NCI-H345 treated with DMSO at 0.1 percent for 48 hours (cell line): Measurements from ENCODE around the gene LOXL4.

Experiments
- DNase-seq: peaks from one replicate; lab custom pipeline; 2025; ENCODE audit not compliant: unreplicated experiment; lab: John Stamatoyannopoulos, UW

The LOXL4 gene

DNA sequence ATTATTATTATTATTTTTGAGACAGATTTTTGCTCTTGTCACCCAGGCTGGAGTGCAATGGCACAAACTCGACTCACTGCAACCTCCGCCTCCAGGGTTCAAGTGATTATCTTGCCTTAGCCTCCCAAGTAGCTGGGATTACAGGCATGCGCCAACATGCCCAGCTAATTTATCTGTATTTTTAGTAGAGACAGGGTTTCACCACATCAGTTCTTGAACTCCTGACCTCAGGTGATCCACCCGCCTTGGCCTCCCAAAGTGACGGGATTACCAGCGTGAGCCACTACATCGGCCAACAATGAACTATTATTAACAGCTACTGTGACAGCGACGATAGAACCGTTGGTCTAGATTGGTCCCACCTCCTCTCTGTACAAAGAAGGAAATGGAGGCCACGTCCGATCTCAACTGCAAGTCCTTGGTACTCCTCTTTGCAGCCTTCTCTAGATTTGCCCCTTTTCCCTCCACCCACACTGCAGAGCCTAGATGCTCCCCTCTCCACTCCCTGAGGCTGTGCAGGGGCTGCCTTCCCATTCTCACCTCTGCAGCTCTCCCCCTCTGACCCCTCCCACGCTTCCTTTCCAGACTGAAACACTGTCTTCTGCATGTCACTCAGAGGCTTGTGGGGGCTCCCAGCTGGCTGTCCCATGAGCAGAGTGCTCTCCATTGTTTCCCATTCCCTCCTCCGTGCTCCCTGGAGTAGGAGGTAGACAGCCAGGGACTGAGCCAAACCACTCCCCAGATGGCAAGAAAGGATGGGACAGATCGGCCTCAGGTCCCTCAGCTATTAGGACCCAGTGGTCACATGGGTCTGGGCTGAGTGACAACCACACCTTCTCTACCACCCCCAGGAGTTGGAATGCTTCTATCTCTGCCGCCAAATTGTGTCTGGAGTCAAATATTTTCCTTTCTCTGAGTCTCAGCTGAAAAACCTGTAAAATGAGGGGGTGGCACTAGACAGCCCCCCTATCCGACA lies 2.3 kb downstream of the LOXL4 start:
- no peak for DNase-seq

DNA sequence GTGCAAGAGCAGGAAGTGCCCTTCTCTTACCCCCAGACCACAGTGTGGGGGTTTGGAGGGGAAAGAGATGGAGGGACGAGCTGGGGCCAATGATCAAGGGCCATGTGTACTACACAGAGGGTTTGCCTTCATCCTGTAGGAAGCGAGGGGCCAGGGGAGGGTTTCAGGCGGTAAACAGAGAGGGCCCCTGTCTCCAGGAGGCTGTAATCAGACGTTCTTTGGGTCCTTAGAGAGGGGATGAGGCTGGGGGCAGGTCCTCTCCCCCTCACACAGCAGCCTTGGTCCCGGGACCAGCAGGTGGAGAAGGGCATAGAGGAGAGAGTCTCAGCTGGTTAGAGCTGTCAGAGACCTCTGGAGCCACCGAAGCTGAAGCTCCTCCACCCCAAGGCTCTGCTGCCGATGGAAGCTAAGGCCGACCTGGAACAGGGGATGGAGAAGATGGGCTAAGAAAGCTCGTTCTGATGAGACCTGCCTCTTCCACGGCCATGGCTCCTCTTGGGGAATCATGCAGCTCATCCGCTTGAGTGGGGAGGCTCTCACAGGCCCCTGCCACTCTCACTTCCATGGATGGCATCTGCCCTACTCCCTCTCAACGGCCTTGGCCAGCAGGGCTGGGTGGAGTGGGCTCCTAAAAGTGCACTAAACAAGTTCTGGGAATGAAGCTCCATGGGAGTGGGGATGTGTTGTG lies 3.5 kb downstream of the LOXL4 start:
- no peak for DNase-seq

DNA sequence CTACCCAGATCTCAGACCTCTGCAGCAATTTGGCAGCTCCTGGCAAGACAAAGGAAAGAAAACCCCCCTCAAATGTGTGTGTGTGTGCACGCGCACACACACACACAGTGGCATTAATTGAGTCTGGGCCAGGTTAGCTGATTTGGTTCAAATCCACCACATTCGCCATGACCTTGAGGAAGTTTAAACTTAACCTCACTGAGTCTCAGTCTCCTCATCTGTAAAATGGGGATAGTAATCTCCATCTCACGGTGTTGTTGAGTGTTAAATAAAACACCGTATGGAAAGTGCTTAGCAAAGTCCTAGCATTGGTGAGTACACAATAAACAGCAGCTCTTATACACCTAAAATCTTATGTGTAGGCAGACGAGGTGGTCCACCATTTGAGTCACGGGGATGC lies 4.9 kb downstream of the LOXL4 start:
- DNase-seq: no peak

DNA sequence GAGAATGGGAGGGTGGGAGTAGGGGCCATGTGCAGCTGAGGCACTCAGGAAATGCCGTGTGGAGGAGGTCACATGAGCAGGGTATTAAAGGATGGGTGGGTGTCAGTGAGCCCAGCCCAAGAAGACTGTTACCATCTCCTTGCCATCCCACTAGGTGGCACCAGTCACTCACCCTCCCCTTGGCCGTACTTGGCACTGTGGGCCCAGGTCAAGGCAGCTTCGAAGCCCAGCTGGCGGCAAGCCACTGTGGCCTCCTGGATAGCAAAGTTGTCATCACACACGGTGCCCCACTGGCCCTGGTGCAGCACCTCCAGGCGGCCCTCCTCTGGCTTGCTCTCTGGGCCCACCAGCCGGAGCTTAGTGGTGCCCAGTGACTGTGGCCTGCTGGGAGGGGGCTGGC lies 5.4 kb downstream of the LOXL4 start:
- no peak for DNase-seq

DNA sequence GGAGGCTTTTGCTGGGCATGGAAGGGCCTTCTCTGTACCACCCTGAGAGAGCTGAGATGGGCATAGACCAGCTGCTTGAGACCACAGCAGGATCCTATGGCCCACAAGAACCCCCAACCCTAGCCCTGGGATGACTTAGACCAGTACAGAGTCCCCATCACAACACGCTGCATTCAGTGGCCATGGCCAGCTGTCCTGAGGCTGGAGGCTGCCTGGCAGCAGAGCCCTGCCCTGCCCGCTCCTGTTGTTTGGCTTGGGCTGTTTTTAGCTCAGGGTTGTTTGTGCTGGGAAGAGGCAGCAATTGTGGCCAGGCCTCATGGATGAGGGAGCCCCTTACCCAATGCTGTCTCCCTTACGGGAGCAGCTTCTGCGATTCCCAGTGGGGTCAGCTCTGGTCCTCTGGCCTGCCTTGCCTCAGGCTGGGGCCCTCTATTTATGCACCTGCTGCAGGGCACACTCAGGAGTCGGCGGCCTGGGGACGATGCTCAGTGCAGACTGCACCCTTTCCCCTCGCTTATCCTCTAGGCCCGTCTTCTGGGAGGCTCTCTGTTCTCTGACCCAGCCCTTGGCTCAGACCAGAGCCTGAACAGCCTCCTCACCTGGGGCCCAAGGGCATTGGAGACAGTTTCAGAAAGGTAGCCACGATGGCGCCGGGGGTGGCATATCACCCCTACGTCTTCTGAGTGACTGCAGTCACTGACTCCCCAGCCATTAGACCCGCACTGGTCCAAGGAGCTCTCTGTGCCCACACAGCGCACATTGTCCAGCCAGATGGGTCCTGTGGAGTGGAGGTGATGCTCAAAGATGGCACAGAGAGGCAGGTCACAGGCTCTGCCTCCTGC lies 6.3 kb downstream of the LOXL4 start:
- peak; percentile 31 for DNase-seq

DNA sequence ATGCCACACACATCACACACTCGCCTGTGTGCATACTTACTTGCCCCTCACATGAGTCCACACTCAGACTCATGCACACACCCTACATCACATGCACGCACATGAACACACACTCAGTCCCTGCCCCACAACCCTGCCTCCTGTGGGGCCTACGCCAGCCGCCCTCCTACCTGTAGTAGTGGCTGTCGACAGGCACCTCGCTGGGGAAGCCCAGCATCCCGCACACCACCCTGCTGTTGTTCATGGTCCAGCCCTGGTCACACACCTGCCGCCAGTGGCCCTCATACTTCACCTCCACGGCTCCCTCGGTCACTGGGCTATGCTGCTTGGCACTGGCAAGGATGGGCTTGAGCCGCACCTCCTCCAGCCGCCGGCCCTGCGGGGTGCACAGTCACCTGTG lies 7.2 kb downstream of the LOXL4 start:
- no peak for DNase-seq

DNA sequence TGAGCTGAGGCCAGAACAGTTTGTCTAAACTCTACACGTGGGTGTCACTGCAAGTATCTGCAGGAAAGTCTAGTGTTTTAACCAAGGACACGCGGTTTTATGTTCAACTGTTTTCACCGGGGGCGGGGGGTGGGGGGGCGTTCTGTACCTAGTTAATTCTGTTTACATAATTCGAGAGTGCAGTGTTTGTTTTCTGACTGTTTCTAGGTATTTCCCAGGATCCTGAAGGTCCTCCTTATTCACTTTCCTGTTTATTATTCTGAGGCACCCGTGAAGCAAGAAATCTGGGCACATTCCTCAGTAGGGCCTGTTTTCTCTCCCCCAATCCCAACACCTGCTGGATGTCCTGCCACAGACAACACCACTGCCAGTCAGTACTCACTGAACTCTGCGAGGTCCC lies 7.6 kb downstream of the LOXL4 start:
- DNase-seq: no peak

DNA sequence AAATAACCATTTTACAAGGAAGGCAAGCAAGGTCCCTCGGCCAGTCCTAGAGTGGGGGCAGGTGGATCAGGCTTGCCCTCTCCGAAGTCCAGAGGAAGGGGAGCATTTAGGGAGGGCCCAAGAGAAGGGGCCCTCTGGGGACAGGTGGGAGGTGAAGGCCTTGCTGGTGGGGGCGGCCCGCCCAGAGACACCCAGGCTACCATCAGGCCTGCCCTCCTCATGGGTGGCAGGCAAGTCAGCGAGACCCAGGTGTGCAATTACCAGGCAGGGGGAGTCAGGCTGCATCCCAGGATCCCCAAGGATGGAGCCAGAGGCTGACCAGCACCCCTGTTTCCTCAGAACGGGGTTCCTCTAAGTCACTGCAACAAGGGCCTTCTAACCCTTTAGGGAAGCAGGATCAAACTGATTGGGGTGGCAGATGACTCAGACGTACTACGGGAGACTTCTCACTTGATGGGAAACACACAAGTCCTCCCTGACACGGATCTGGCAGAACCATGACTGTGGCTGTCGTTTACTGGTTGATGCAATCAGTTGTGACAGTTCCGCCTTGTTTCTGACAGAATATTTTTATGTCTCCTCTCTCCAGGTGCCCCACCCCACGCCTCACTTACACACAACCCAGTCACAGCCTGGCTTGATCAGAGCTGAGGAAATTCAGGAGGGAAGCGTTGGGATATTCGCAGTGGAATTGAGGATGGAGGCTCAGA lies 8.2 kb downstream of the LOXL4 start:
- DNase-seq: no peak

DNA sequence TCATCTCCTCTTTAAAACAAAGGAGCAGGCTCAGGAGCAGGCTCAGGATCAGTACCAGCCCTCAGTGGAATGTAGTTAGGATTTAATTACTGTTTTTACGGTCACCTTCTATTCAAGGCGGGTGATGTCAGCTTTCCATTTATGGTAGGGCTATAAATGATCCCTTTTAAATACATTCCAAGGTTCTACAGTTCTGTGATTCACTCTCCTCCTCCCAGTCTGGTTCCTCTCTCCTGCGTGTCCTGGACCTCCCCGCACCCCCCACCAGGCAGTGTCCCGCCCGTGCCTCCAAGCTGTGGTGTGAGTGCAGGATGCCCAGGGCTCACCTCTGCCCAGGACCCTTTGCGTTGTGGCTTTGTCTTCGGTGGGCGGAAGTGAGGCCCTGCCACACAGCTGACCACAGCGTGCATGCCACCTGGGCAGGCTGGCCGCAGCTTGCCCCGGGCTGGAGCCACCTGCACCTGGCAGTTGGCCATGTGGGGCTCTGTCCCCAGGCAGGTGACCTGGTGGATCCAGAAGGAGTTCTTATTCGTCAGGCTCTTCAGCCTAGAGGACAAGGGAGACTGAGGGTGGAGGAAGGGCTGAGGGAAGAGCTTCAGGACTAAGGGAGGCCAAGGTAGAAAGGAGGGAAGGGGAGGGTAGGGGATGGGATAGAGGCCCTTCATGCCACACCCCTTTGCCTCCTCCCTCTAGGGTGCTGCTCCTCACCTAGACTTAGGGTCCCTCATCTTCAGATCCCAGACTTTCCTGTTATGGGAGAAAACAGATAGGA lies 9.1 kb downstream of the LOXL4 start:
- DNase-seq: no peak

DNA sequence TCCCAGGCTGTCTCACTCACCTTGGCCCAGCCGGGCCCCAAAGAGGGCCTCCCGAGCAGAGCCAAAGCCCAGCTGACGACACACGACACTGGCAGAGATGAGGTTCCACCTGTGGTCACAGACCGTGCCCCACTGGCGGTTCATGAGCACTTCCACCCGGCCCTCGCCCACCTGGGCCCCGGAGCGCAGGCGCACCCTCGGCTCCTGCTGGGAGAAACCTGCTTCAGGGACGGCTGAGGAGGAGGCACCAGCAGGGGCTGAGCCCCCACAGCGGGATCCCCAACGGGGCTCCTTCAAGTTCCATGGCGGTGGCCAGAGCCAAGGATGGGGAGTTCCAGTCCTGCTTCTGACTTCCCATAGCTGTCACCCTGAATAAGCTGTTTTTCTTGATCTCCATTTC lies 10.0 kb downstream of the LOXL4 start:
- no peak for DNase-seq

DNA sequence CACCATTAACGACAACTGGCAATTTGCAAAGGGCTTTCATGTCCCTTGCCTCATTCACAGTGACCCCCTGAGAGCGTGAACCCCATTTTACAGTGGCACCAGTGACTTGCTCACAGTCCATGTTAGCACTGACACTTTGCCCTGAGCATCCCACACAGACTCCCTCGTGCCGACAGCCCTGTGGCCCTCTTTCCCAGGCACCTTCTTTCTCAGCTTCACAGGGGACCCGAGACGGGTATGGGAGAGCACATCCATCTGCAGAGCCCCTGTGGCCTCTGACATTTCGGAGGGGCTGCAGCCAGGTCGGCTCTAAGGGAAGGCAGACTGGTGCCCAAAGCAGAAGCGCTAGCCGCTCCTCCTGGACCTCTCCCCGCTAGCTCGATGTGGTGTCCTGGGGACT lies 10.8 kb downstream of the LOXL4 start:
- DNase-seq: no peak

DNA sequence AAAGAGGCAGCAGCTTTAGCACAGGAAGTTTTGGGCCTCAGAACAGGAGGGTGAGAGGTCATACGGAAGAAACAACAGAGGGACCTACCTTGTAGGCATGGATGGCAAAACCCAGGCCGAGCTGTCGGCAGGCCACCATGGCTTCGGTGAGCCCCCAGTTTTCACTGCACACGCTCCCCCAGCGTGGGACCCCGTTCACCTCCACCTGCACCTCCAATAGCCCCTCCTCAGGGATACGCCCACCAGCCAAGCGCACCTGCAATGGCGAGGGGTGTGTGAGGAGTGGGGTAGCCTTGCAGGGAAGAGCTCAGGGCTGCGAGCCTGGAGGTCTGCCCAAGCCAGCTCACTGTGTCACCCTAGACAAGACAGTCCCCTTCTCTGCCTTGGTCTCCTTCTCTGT lies 11.3 kb downstream of the LOXL4 start:
- DNase-seq: no peak

DNA sequence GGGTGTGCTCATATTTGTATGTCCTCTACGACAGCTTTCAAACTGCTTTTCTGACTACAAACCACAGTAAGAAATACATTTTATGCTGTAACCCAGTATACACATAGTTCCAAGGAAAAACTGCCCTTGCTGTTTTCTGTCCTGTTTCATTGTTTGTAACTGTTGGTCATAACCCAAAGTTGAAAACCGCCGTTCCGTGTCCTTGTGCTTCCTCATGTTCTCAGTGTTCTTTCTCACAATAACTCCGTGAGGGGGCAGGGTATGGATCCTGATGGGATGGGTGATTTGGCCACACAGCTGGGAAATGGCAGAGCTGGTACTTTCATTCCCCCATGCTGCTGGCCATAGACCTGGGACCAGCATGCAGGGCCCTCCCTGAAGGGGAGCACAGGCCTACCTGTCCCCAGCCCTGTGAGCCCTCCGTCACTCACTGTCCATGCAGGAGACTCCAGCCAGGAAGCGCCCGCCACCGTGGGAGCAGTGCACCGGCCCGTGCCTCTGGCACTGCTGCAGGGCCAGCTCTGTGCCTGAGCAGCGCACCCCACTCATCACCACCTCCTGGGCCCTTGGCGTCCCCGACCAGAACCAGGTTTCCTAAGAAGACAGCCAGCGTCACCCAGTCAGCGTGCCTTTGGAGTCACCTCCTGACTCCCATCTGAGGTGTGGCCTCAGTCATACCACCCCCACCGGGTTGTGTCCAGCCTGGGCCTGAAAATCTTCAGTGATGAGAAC lies 12.7 kb downstream of the LOXL4 start:
- no peak for DNase-seq

DNA sequence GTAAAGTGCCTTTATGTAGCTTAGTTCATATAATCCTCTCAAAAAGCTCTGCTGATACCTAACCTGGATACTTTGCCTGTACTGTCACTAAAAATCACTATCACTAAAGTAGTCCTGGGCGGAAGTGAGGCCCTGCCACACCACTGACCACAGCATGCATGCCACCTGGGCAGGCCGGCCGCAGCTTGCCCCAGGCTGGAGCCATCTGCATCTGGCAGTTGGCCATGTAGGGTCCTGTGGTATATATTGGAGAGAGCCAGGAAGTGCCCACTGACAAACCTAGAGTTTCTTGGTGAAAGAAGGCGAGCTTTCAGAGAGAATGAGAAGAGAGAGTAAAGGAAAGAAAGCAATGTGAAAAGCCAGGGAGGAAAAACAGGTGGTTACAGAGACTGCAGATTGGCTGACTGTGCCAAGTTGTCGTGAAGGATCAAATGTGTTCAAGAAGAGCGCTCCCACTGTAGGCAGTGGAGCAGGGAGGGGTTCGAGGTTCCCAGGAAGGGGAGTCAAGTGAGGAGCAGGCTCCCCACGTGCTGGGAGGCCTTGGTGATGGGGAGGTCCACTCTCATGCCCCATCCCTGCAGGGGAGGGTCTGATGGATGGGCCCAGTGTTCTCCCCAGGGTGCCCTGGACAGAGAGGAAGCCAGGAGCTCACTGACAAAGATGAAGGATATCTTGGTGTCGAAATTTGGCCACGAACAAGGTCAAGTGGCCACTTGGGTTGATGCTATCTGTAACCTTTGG lies 13.6 kb downstream of the LOXL4 start:
- DNase-seq: no peak

DNA sequence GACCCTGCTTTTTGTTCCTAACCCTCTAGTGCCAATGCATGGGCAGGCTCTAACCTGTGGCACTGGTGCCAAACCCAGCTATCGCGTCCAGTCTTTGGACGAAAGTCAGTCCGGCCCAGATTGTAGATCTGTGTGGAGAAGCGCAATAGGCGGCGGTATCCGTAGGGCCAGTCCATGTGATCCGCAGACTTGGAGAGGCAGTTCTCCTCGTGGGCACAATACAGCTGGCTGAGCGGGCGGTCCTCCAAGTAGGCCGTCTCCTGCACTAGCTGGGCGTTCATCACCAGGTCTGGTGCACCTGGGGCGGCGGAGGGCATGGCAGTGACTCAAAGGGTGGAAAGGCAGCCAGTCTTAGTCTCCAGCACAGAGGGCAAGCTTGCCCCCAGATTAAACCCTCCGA lies 14.5 kb downstream of the LOXL4 start:
- DNase-seq: no peak

DNA sequence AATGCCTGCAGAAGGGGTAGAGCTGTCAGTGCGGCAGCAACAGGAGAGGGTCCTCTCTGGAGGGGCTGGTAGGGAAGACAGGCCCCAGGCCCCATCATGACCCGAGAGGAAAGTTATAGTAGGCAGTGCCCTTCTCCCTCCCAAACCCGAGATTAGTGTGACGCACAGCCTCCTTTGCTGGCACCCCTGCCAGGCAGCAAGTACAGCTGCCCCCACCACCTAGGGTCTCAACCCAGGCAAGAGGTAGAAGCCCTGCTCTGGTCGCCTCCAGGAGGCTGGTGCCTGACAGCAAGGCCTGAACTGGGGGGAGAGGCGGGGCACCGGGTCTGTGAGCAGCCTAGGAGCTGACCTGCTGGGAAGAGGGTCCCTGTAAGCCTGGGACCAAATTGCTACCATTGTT lies 15.5 kb downstream of the LOXL4 start:
- no peak for DNase-seq

DNA sequence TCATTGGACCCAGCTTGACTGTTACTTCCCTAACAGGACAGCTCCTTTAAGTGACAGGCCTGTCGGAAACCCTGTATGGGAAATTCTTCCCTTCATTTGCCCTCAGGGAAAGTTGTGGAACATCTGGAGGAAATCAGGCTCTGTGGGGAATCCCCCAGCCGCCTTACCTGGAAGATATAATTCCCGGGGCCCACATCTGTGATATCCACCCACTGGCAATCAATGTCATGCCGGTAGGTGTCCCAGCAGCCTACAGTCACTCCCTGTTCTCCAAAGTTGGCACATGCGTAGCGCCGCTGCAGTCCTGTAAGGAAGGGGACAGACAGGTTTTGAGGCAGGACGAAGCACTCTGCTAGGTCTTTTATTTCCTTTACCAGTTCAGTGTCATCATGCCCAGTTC lies 16.6 kb downstream of the LOXL4 start:
- no peak for DNase-seq

DNA sequence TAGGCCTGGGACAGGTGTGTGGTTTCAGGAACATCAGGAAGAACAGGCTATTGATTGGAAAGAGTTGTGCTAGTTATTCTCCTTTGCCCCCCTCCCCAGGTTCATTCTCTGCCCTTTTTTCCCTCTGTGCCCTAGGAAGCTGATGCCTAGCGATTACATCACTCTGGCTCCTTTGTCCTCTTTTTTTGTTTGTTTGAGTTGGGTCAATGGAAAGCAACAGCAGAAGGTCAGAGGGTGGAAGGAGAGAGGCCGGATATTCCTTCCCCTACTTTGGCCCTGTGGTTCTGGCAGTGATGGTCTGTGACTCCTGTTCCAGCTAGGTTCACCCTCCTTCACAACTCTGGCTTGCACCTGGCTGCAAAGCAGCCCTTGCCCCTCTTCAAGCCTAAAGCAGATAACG lies 18.9 kb downstream of the LOXL4 start:
- DNase-seq: no peak

DNA sequence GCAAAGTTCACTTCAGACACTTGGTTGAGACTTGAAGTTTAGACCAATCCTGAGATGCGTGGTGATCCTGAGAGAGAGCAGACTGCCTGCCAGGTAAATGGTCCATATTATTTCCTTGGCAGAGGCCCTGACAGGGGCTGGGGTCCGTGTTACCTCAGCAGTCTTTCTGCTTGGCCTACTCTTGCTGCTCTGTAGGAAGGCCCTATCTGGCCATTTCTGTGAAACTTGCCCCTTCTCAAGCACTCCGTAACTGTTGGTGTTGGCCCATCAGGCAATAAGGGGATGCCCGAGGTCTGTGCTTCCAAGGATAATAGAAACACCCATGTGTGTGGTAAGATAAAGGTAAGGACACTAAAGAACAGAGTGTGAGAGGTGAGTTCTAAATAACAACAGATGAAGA lies 20.0 kb downstream of the LOXL4 start:
- DNase-seq: no peak
